Heart left ventricle (tissue), 16 donors: ENCODE measurements around the gene TMEFF1. TPM values are rescaled to one million over a fixed set of nuclear protein-coding genes. Genes with fewer than 3 reads are reported as not detected.

Source experiments
- ATAC-seq, 4 donors: fragments of 200-7000 bp; cut with Tn5 transposase; one replicate each; pipeline ENCODE4 v1.9.1; 2020 to 2022; ENCODE audit warnings: moderate library complexity in 4 of 4, mild to moderate bottlenecking in 3 of 4, moderate number of reproducible peaks in 1 of 4
- DNase-seq, 5 donors: peaks; one replicate each; pipeline ENCODE4 v3.0.0-alpha.2; 2020
- H3K27ac ChIP-seq, 12 donors: fragments of 200-600 bp; sonication (generic) in 4 of 12; one replicate each; pipeline versions ENCODE4 v1.5.0 to v1.8.0; 2016 to 2022; ENCODE audit warnings: mild to moderate bottlenecking in 2 of 12
- H3K27me3 ChIP-seq, 9 donors: fragments of 200-600 bp; sonication (generic) in 2 of 9; one replicate each; pipeline versions ENCODE4 v1.5.1 to v1.8.0; 2016 to 2022; ENCODE audit warnings: mild to moderate bottlenecking in 3 of 9
- H3K36me3 ChIP-seq, 9 donors: fragments of 200-600 bp; sonication (generic) in 2 of 9; one replicate each; pipeline versions ENCODE4 v1.5.0 to v1.8.0; 2018 to 2022; ENCODE audit warnings: mild to moderate bottlenecking in 2 of 9
- H3K4me1 ChIP-seq, 12 donors: fragments of 200-600 bp; sonication (generic) in 4 of 12; one replicate each; pipeline versions ENCODE4 v1.5.0 to v1.8.0; 2016 to 2022; ENCODE audit warnings: mild to moderate bottlenecking in 3 of 12
- H3K4me3 ChIP-seq, 12 donors: fragments of 200-600 bp; sonication (generic) in 4 of 12; one replicate each; pipeline versions ENCODE4 v1.5.0 to v1.8.0; 2017 to 2022; ENCODE audit warnings: mild to moderate bottlenecking in 9 of 12, moderate library complexity in 4 of 12
- H3K9me3 ChIP-seq, 12 donors: fragments of 200-600 bp; sonication (generic) in 4 of 12; one replicate each; pipeline versions ENCODE4 v1.5.0 to v1.8.0; 2016 to 2022; ENCODE audit warnings: mild to moderate bottlenecking in 1 of 12
- POLR2A ChIP-seq, 2 donors: fragments of 450-650 bp; IDR thresholded peaks; one replicate each; pipeline ENCODE4 v1.6.1; 2017; ENCODE audit warnings: antibody characterized with exemption in 2 of 2, mild to moderate bottlenecking in 2 of 2, moderate library complexity in 2 of 2
- WGBS, 4 donors: extraction: QIAGEN DNeasy Blood & Tissue Kit in 2 of 4; methylation state at CpG; one replicate each; pipeline versions ENCODE4 v1.1.5 to v1.1.7; 2013 to 2018; 5-methylcytosine and 5-hydroxymethylcytosine counted together
- intact Hi-C, 10 donors: fragments of 100-400 bp; cut with DNase I; formaldehyde crosslinking; loops; one replicate each; pipeline versions ENCODE4 v1.11.1 to v1.14.2; 2022
- polyA plus RNA-seq, 2 donors: library from polyadenylated mRNA; stranded (reverse); fragments of 200-250 nt; gene quantifications; one replicate each; pipeline ENCODE4 v1.2.3, GENCODE V29; 2013
- total RNA-seq, 9 donors: library from RNA; depleted of rRNA in 2 of 9; stranded (reverse); fragments of >200 nt in 2 of 9; fragmentation: NEBNext Ultra II Directional in 3 of 9; extraction: Animal tissue kit (Norgen Biotek cat#: 25700) in 3 of 9; gene quantifications; one replicate each; pipeline versions ENCODE4 v1.1.0 to v1.2.4, GENCODE V29; 2016 to 2023
- TF ChIP-seq, protein P1 (sequence below), 12 donors: fragments of 200-600 bp; sonication (generic) in 4 of 12; IDR thresholded peaks; one replicate each; pipeline versions ENCODE4 v1.5.0 to v1.8.0; 2018 to 2022; ENCODE audit warnings: antibody characterized with exemption in 12 of 12, mild to moderate bottlenecking in 5 of 12
- donor health status: ischemic (EF 13 %, LVEDD 7.1; RV severe dilation, severe dysfunction).
- donor health status: healthy with polysubstance abuse.
- donor health status: DM: no; HTN: yes; CAD: no.
- donor health status: DM: no; HTN: no; CAD: no.
- donor health status: ischemic (EF 25% LVEDD 6.9; RV normal size, moderate dysfunction).
- donor health status: ischemic (EF 25% LVEDD 5.7; RV mildly dilated, moderate dysfunction).
- donor health status: healthy.
- donor health status: DM: yes; HTN: yes; CAD: no.
- donor health status: ischemic (EF 35%, LVEDD 5.7; RV mildly dilated, moderate dysfunction).
- donor health status: nonischemic (EF 11% LVEDD 7.7; RV severe dilation, severe dysfunction).
- donor health status: DM: yes; HTN: yes; CAD: no.
- donor health status: PGD.
- donor health status: ischemic (EF 29% LVEDD 5.4; RV normal size, mild dysfunction).
- donor health status: nonischemic (EF 23%, LVEDD 6.1; RV moderate dilation, normal function).

The TMEFF1 gene
- total and polyA plus RNA-seq, 11 donors, result 0.03 to 1.1 (median 0.19) TPM; not detected in 4

DNA sequence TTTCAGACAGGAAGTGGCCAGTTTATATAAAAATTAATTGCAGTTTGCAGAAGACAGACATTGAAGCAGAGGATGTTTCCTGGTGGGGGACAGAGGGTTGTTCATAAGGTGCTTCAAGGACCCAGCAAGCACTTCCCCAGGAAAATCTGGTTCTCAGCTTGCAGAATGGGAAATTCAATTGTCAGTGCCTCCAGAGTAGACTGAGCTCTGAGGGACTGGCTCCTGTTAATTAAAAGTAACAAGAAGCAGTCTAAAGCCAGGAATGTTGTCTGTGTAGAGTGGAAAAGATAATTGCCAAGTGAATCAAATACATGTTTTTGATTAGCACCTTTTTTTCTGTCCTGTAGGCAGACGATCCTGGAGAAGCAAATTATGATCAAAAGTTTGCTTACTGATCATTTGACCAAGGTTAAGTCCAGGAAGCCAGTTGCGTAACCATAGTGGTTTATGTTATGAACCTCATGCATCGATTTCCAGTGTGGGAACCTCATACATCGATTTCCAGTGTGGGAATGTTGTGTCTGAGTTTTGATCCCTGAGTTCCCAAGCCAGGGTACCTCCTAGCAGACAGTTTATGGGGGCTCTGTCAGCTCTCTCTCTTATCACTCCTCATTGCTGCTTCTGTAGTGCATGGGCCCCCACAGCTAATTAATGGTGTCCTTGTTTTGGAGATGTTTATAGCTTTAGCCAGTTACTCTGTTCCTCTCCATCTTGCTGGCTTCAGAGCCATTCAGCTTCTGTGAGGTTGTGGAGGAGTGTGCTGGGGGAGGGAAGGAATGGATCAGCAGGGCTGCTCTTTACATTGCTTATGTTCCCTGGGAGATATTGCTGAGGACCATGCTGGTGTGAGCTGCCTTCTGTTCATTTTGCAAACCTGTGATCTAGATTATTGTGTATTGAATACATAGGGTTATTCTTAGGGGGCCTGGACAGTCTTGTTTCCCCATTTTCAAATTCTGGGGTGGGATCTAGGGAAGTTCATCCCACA, 28.9 kb upstream of the TMEFF1 start:
- intact Hi-C loops, result loop anchor here in 3 of 10 donors (5.0 to 10.0 kb wide), 2 partner anchors 151 to 153 kb away; no protein-coding TSS in a partner anchor
- WGBS, 4 donors, result 58 to 73% (median 70%) methylated on average over 4 of the region's 4 CpGs
- ATAC-seq (no peak), DNase-seq (no peak)
- H3K27me3 ChIP-seq, result no peaks in the 10 kb centered on the region
- H3K4me1 ChIP-seq, result peaks cover 0 to 16% (median 0%) of the 10 kb centered on the region in 12 donors
- no peak for TF ChIP-seq POLR2A (IDR thresholded peaks at IDR 0.05)
- TF ChIP-seq, protein P1, sequence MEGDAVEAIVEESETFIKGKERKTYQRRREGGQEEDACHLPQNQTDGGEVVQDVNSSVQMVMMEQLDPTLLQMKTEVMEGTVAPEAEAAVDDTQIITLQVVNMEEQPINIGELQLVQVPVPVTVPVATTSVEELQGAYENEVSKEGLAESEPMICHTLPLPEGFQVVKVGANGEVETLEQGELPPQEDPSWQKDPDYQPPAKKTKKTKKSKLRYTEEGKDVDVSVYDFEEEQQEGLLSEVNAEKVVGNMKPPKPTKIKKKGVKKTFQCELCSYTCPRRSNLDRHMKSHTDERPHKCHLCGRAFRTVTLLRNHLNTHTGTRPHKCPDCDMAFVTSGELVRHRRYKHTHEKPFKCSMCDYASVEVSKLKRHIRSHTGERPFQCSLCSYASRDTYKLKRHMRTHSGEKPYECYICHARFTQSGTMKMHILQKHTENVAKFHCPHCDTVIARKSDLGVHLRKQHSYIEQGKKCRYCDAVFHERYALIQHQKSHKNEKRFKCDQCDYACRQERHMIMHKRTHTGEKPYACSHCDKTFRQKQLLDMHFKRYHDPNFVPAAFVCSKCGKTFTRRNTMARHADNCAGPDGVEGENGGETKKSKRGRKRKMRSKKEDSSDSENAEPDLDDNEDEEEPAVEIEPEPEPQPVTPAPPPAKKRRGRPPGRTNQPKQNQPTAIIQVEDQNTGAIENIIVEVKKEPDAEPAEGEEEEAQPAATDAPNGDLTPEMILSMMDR (IDR thresholded peaks at IDR 0.05), result no peak
- no peaks in the 10 kb centered on the region for H3K9me3 ChIP-seq
- H3K27ac ChIP-seq, result no peak overlapping the region
- H3K36me3 ChIP-seq, result peaks cover 0 to 23% (median 10%) of the 10 kb centered on the region in 9 donors
- H3K4me3 ChIP-seq, result no peak overlapping the region

- no peak for DNase-seq
- H3K9me3 ChIP-seq, result no peaks in the 10 kb centered on the region
- no peak overlapping the region for H3K27ac ChIP-seq
- intact Hi-C loops, result loop anchor here in 3 of 10 donors (5.0 to 10.0 kb wide), 2 partner anchors 149 to 152 kb away; no protein-coding TSS in a partner anchor
- TF ChIP-seq, protein P1 (IDR thresholded peaks at IDR 0.05), result peak in 3 of 12 donors; percentile 9 to 21 (median 17)
- TF ChIP-seq POLR2A (IDR thresholded peaks at IDR 0.05), result no peak
- peak in 1 of 4 donors; percentile 34 for ATAC-seq
- WGBS, 4 donors, result 28 to 67% (median 50%) methylated on average over 1 of the region's 1 CpG
- no peaks in the 10 kb centered on the region for H3K27me3 ChIP-seq
- H3K4me3 ChIP-seq, result no peak overlapping the region
- peaks cover 0 to 23% (median 10%) of the 10 kb centered on the region in 9 donors for H3K36me3 ChIP-seq
- peaks cover 0 to 16% (median 0%) of the 10 kb centered on the region in 12 donors for H3K4me1 ChIP-seq
Measured at GRCh38 chr9:100445161-100445902, 27.6 kb upstream of the TMEFF1 start.

- Histone ChIP-seq H3K27ac (no peak overlapping the region), H3K27me3 (no peaks in the 10 kb centered on the region), H3K36me3 (peaks cover 0 to 30% (median 16%) of the 10 kb centered on the region in 9 donors), H3K9me3 (no peaks in the 10 kb centered on the region), H3K4me3 (no peak overlapping the region), H3K4me1 (peaks cover 0 to 16% (median 0%) of the 10 kb centered on the region in 12 donors)
- no peak for DNase-seq
- intact Hi-C loops, result loop anchor here in 3 of 10 donors (5.0 to 10.0 kb wide), 2 partner anchors 149 to 151 kb away; no protein-coding TSS in a partner anchor
- WGBS, 4 donors, result 83 to 91% (median 87%) methylated on average over 5 of the region's 5 CpGs
- TF ChIP-seq, protein P1 (IDR thresholded peaks at IDR 0.05), result no peak
- TF ChIP-seq POLR2A (IDR thresholded peaks at IDR 0.05), result no peak
- ATAC-seq, result no peak
Measured at GRCh38 chr9:100445903-100446549, 26.9 kb upstream of the TMEFF1 start.
